GM18909 (cell line): ENCODE measurements around the gene EMP2.
"Not testable (repeated sequence)": the region's sequence is repeated elsewhere in the genome, so short reads cannot be mapped to it uniquely, and the experiment has no call there.

ENCODE experiments used
- ATAC-seq: cut with Tn5 transposase; IDR thresholded peaks from one replicate; pipeline ENCODE4 v1.9.1; 2021; ENCODE audit warnings: mild to moderate bottlenecking; ENCODE audit not compliant: unreplicated experiment, poor library complexity

EMP2 gene

DNA sequence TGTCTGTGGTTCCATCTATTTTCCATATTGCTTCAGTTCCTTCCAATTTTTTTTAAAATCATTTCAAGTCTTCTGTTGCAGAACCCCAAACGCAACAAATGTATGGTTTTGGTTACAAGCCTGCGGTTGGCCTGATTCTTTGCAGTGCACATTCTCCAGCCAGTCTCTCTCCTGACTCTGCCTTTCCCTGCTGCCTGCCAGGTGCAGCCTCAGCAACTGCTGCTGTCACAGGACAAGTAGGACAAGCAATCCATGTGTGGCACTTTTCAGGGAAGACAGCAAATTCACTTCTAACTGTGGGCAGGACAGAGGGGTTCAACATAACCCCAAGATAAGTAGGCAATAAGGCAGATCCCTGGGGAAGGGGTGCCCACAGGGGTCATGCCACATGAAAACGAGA is 24.2 kb downstream of the EMP2 start:
- no peak for ATAC-seq

DNA sequence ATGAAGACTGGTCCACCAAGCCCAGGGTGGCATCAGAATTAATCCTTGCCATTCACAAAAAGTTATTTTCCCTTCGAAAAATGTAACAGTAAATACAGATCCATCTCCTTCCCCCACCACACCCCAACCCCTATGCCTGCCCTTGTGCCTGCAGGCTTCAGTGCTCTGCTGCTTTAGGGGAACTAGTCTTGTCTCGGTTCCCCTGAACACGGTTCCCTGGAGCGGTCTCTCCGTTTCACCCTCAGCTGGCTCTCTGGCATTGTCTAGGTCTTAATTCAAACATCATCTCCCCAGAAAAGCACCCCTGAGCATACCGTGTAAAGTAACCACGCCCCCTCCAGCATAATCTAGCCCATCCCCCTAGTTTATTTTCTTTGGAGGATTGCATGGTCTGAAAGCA is 25.8 kb downstream of the EMP2 start:
- ATAC-seq: no peak

DNA sequence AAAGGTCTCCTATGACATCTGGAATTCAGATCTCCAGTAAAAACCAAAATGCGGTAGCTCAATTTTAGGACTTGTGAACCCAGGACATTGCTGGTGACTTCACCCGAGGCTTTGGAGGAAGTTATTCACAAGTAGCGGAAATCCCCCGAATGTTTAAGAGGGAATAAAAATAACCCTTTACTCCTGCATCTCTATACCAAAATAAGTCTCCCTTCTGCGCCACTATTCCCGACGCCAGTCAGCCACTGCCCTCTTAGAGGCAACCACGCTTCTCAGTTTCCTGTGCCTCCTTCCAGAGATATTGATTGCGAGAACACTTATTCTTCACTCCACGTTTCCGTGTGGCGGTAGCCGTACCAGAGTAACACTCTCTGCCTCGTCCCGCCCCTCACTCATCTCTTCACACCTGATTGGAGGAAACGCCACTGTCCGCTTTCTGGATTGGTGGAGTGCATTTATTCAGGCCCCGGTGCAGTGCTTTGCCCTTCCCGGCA is 27.4 kb downstream of the EMP2 start:
- ATAC-seq: peak; percentile 99

DNA sequence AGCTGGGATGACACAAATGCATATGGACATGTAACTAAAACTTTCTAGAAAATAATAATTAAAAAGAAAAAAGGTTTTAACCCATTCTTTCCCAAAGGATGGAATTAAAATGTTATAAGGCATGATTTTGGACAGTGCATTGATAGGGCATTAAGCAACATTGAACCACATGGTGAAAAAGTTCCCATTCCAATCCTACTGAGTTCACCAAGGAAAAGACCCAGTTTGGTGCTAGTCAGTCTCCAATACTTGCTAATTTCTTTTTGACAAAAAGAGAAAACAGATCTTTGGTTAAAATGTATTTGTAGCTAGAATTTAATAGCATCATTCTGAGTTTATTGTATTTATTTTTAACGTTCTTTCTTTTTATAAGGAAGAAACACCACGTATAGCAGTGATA is 28.1 kb downstream of the EMP2 start:
- ATAC-seq: no peak

DNA sequence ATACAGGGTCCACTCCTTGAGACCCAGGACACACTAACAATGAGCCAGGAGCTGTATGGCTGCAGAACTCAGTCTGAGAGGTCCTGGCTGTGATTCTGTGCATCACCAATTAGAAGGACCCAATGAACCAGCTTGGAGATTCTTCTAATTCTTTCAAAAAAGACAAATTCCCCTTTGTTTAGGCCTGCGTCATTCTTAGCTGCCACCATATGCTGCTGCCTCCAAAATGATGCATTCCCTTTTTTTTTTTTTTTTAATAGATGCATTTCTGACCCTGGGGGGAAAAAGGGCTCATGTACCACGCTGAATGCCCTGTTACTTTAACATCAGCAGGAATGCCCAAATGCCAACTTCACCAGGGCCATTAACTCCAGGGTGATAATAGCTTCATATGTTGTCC is 28.5 kb downstream of the EMP2 start:
- ATAC-seq: no peak

DNA sequence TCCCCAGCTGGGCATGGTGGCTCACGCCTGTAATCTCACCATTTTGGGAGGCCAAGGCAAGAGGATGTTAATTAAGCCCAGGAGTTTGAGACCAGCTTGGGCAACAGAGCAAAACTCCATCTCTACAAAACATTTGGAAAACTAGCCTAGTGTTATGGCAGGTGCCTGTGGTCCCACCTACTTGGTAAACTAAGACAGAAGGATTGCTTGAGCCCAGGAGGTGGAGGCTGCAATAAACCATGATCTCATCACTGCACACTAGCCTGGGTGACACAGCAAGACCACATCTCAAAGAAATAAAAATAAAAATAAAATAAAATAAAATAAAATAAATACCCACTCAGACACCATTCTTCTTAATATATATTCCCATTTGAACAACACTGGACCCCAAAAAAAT is 32.0 kb downstream of the EMP2 start:
- ATAC-seq: no peak

DNA sequence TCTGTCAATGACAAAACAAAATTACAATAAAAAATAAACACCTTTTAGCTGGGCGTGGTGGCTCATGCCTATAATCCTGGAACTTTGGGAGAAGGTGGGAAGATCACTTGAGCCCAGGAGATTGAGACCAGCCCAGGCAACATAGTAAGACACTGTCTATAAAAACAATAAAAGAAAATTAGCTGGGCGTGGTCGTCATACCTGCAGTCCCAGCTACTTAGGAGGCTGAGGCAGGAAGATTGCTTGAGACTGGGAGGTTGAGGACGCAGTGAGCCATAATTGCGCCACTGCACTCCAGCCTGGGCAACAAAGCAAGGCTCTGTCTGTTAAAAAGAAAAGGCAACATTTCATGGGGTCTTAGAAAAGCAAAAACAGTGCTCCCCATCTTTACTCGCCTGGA is 32.7 kb downstream of the EMP2 start:
- no peak for ATAC-seq

DNA sequence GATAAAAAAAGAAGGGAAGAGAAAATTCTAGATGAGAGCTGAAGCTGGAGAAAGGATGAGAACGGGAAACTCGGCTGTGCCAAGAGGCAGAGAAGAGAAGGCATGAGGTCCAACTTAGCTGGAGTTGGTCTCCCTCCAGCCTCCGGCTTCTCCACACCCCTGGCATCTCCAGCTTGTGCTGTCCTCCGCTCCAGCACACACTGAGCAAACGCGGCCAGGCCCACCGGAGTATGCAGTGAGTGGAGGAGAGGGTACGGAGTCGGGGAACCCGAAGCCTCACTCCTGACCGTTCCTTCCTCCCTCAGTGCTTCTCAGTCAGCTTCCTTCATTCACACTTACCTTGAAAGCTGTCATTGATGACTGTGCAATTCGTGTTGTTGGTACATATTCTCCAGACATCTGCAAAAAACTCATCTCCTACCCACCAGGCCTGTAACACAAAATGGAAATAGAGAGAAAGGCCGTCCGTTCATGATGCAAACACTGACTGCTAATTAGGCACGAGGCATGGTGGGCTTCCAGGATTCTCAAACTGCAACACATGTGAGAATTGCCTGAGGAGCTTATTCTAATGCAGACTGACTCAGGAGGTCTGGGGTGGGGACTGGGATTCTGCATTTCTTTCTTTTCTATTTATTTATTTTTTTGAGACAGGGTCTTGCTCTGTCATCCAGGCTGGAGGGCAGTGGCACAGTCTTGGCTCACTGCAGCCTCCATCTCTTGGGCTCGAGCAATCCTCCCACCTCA is 37.0 kb downstream of the EMP2 start:
- no peak for ATAC-seq

DNA sequence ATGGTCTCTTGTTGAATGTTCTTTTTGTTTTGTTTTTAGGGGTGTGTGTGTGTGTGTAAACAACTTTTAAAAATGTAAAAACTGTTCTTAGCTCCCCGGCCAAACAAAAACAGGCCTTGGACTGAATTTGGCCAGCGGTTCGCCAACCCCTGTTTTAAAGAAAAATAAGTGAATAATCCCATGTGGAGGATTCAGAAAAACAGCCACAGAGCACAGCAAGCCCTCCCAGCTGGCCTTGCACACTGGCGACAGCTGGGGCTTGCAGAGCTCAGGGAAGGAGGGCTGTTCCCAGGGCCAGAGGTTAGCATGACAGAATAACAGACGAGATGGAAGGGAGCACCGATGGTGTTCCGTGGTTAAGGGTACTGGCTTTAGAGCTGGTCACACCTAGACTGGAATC is 39.0 kb downstream of the EMP2 start:
- ATAC-seq: no peak

DNA sequence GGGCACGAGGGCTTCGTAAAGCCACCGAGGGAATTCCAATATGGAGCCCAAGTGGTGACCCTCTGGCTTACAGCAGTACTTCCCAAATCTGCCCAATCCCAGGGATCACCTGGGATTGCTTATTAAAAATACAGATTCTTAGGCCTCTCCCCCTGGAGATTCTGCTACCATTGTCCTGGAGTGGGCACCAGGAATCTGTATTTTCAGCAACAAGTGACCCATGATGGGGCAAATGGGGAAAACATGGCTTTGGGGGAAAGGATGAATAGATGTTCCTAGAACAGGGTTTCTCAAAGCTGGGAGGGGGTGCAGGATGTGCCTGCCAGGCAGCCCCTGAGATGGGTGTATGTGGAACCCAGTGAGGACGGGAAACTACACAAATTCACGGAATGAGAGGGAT is 40.6 kb downstream of the EMP2 start:
- no peak for ATAC-seq

DNA sequence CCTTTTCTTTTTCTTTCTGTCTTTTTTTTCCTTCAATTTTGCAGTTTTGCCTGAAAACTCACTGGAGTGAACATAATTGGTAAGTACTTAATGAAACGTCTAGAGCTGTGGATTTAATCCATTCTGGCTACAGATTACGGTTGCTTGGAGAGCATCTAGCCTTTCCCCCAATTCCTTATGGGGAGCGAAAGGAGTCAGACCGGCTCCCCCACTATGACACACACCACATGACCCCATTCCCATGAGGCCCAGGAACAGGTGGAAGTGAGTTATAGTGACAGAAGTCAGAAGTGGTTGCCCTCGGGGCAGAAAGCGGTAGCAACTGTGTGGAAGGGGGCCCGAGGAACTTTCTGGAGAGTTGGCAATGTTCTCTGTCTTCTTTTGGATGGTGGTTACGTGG is 41.2 kb downstream of the EMP2 start:
- no peak for ATAC-seq

DNA sequence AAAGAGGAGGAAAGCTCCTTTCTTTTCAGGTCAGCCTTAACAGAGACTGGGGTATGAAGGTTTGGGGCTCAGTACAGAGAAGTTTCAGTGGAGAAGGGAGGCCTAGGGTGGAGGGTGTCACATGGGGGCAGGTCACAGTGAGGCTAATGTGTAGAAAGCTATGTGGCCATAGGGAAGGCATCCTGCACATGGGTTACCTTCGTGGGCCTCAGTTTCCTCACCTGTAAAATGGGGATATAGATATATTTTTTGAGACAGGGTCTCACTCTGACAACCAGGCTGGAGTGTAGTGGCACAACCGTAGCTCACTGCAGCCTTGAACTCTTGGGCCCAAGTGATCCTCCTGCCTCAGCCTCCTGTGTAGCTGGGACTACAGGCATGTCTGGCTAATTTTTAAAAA is 41.8 kb downstream of the EMP2 start:
- ATAC-seq: no peak

DNA sequence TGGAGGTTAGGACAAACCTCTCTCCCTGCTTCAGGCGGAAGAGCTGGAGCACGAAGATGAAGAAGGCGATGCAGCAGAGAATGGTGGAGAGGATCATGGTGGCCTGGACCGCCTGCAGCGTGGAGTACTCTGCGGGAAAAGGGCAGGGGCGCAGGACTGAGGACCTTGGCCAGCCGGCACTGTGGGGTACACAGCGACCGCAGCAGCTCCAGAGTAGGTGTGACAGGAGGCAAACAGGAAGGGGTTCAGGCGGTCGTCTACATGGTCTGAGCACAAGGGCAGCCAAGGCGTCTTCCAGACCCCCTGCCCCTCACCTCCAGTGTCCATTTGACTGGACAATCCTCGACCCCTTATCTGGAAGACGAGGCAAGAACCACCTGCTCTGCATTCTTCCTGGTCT is 42.5 kb downstream of the EMP2 start:
- no peak for ATAC-seq

DNA sequence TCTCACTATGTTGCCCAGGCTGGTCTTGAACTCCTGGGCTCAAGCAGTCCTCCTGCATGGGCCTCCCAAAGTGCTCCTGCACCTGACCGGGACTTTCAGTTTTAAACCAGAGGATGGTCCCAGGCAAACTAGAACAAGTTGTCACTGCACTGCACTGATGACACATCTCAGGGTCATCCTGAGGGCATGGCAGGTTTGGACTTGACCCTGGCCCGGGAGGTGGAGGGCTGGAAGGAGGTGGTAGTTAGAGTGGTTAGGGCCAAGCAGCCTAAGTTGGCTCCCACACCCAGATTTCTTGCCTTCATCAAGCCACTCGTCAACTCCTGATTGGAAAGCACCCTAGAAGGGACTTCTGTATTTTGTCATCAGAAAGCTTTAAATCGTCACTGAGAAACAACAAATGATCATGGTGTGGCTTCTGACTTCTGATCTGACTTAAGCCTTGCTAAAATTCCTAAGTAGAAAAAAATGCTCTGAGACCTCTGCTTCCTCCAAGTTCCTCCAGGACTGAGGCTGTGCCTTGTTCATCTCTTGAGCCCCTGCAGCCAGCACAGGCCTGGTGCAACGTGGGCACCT is 43.5 kb downstream of the EMP2 start:
- no peak for ATAC-seq

DNA sequence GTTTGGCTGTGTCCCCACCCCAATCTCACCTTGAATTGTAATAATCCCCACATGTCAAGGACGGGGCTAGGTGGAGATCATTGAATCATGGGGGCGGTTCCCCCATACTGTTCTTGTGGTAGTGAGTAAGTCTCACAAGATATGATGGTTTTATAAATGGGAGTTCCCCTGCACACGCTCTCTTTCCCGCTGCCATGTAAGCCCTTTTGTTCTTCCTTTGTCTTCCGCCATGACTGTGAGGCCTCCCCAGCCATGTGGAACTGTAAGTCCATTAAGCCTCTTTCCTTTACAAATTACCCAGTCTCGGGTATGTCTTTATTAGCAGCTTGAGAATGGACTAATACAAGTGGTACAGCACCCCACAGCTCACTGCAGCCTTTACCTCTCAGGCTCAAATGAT is 44.1 kb downstream of the EMP2 start:
- ATAC-seq: not testable (repeated sequence)

DNA sequence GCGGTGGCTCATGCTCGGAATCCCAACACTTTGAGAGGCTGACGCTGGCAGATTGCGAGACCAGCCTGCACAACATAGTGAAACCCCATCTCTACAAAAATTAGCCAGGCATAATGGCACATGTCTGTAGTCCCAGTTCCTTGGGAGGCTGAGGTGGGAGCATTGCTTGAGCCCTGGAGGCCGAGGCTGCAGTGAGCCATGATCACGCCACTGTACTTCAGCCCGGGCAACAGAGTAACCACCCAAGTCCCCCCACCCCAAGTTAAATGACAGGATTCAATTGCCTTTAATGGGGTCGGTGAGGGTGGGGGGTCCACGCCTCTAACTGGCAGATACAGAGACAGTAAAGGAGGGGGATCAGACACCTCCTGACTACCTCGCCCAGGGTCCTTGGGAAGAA is 44.9 kb downstream of the EMP2 start:
- ATAC-seq: no peak

DNA sequence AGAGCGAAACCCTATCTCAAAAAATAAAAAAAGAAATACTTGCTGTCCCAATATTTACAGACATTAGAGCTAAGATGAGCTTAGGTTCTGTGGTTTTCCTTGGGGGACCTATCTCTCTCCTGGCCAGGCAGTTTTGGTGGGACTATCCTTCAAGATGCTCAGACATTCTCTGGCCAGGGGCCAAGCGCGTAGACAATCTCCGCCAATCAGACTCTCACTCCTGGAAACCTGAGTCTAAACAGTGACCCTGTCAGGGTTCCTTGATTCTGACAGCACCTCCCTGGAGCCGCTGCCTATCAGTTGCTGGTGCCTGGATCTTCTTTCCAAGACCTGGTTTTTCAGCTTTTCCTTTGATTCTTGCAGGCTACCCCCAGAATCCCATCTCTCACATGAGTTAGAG is 45.6 kb downstream of the EMP2 start:
- no peak for ATAC-seq

DNA sequence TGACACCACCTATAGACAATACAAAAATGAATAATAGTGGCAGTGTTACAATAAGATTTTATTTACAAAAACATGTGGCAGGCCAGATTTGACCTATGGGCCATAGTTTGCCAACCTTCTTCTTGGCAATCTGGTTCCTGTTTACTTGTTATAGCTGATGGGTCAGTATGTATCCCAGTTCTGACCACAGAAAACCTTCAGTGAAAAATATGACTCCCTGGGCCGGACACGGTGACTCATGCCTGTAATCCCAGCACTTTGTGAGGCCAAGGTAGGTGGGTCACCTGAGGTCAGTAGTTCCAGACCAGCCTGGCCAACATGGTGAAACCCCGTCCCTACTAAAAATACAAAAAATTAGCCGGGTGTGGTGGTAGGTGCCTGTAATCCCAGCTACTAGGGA is 46.8 kb downstream of the EMP2 start:
- not testable (repeated sequence) for ATAC-seq

DNA sequence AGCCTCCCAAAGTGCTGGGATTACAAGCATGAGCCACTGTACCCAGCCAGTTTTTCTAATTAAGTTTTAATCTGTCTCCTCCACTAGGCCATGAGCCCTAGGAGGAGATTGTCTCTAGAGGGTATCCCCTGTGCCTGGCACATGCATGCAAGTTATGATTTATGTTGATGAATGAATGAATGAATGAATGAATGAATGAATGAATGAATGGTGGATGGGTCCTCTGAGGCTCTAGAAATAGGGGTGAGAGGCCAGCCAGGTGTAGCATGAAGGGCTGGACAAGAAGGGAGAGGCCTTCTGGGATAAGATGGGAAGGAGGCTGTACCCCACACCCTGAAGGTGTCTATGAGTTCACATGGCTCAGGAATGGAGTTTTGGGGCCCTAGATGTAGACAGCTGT is 48.8 kb downstream of the EMP2 start:
- ATAC-seq: no peak

DNA sequence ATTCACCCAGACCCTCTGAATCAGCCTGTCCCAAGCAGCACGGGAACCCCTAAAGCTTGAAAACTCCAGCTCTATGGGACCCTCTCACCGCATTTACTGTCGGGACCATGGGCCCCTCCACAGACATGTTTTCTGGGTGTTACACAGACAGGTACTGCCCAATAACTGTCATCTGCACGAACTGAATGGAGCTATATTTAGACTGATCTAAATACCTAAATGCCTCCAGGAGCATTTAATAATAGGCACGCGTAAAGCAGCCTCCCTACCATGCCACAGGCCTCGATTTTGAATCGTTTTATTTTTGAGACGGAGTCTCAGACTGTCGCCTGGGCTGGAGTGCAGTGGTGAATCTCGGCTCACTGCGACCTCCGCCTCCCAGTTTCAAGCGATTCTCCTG is 49.7 kb downstream of the EMP2 start:
- ATAC-seq: no peak

DNA sequence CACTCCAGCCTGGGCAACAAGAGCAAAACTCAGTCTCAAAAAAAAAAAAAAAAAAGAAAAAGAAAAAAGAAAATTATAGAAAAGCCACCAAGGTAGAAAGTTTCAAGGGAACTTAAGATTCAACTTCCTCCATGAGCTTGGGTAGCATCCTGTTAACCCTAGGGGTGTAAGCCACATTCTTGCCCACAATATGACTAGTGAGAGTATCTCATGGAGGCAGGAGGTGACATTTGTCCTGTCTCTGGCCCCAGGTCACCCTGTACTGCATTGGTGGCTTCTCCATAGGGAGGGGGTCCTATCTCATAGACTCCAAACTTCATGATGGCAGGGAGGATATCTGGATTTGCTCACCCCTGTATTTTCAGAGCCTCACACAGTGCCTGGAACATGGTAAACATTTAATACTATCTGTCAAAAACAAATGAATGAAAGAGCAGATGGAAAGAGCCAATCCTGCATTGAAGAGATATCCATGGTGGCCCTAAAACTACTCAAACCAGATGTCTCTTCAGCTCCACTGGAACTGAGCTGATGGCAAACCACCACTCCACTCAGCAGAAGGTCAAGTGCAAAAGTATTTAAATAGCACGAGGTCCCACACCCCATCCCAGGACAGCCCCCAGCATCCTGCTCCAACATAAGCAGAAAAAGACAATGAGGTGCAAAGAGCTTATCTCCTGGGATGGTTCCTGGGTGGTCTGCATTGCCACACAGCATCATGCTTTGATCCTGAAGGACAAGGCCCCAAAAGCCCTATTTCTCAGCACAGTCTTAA is 50.3 kb downstream of the EMP2 start:
- no peak for ATAC-seq

DNA sequence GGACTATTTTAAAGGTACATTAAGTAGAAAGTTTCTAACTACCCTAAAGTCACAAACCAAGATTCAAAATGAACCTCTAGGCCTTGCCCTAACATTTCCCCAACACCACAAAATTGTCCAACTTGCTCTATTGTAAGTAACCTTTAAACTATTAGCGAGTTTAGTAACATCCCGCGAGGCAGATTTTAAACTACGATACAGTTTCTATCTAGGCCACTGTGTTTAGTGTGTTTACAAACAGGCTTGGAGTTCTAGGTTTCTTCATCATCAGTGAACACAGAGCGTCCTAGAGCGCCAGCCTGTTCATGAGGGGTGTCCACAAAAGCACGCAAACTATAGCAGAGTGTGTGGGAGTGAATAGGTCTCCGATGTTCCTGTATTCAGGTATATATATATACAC is 51.8 kb downstream of the EMP2 start:
- no peak for ATAC-seq
